ENCODE results near the gene CNTFR. TPM values are rescaled to one million over a fixed set of nuclear protein-coding genes. Genes with fewer than 3 reads are reported as not detected.

CNTFR gene
- total RNA-seq, 1 donor from 2014 or later = 7.4 TPM

DNA sequence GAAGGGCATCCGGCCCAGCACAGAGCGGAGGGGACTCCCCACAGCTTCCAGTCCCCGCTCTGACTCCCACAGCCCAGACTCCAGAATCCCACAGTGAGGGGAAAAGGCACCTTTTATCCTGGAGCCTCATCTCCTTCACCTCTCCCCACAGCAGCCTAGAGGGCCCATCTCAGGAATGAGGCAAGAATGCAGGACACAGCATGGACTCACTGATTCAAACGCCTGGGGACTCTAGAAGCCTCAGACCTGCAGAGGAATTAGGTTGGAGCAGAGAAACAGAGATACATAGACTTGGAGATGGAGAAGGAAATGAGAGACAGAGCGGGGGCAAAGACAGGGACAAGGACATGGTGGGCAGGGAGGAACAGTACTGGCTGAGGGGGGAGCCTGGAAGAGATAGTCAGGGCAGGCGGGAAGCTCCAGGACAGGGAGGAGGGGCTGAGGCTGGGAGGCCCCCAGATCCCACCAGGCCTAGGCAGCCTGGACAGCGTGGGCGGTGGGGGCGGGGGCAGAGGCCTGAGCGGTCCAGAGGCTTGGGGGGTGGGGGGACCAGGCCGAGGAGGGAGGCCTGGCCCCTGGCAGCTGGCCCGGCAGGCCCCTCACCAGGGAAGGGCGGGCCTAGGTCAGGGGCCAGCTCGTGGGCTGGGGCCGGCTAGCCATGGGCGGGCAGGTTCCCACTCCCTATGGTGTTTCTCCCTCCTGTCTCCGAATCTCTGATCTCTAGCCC is 15.8 kb downstream of the CNTFR start:
- no peak for FAIRE-seq
- H3K4me3 ChIP-seq (ENCODE audit: insufficient read depth, low read depth, low read length) = no peak overlapping the region
- peaks cover 4% of the 10 kb centered on the region for H3K4me1 ChIP-seq (ENCODE audit: insufficient read depth, low read length)
- H3K9me3 Mint-ChIP-seq (ENCODE audit: unreplicated experiment) = no peaks in the 10 kb centered on the region
- H3K27me3 ChIP-seq (ENCODE audit: insufficient read depth, low read length) = peaks cover 46% of the 10 kb centered on the region
- no peak for DNase-seq (ENCODE audit: low read depth)
- peaks cover 13% of the 10 kb centered on the region for H4K20me1 ChIP-seq (ENCODE audit: insufficient read depth, low read length)
- no peaks in the 10 kb centered on the region for H3K36me3 Mint-ChIP-seq (ENCODE audit: low read depth, unreplicated experiment)
- no peaks in the 10 kb centered on the region for H3K79me2 ChIP-seq (ENCODE audit: insufficient read depth, low read length)
- H3K27me3 Mint-ChIP-seq (ENCODE audit: low read depth, unreplicated experiment) = peaks cover 29% of the 10 kb centered on the region
- H3K4me1 Mint-ChIP-seq (ENCODE audit: low read depth, unreplicated experiment) = peaks cover 36% of the 10 kb centered on the region
- H3K4me3 Mint-ChIP-seq (ENCODE audit: unreplicated experiment) = no peak overlapping the region
- H2AFZ ChIP-seq (ENCODE audit: low read depth, low read length) = no peak overlapping the region
- H3K4me2 ChIP-seq (ENCODE audit: low read length) = no peak overlapping the region
- H3K36me3 ChIP-seq (ENCODE audit: insufficient read depth, low read length) = no peaks in the 10 kb centered on the region
- H3K9me3 ChIP-seq (ENCODE audit: insufficient read depth, low read depth, low read length) = no peaks in the 10 kb centered on the region
- no peak overlapping the region for H3K9ac ChIP-seq (ENCODE audit: low read length)
- no peak for TF ChIP-seq CTCF (IDR thresholded peaks at IDR 0.05; ENCODE audit: insufficient read depth, low read depth, low read length)
- TF ChIP-seq EZH2 (IDR thresholded peaks at IDR 0.05; ENCODE audit: insufficient read depth, low read length) = no peak
- no peak overlapping the region for H3K27ac ChIP-seq (ENCODE audit: low read depth, low read length)
- H3K27ac Mint-ChIP-seq (ENCODE audit: unreplicated experiment) = no peak overlapping the region

DNA sequence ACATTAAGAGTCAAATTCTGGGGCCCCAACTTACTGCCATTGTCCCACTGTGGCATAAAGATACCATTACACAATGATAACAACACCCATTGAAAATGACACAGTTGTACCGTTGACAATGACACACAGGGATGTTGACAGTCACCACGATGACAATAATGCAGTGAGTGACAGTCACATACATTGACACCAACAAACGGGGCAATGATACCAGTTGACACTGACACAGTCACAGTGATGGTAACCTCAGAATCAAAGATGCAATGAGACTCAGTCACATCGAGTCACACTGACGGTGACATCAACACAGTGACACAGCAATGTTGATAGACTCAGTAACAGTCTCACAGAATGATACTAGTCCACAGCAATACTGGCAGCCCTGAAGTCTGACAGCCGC is 16.9 kb downstream of the CNTFR start:
- no peak for TF ChIP-seq EZH2 (IDR thresholded peaks at IDR 0.05; ENCODE audit: insufficient read depth, low read length)
- TF ChIP-seq CTCF (IDR thresholded peaks at IDR 0.05; ENCODE audit: insufficient read depth, low read depth, low read length) = no peak
- Histone ChIP-seq H3K79me2 (ENCODE audit: insufficient read depth, low read length) (no peaks in the 10 kb centered on the region), H3K9ac (ENCODE audit: low read length) (no peak overlapping the region), H3K4me2 (ENCODE audit: low read length) (no peak overlapping the region), H3K36me3 (ENCODE audit: insufficient read depth, low read length) (no peaks in the 10 kb centered on the region), H2AFZ (ENCODE audit: low read depth, low read length) (no peak overlapping the region), H3K27me3 (ENCODE audit: insufficient read depth, low read length) (peaks cover 40% of the 10 kb centered on the region), H3K9me3 (ENCODE audit: insufficient read depth, low read depth, low read length) (no peaks in the 10 kb centered on the region), H3K4me3 (ENCODE audit: insufficient read depth, low read depth, low read length) (no peak overlapping the region), H3K27ac (ENCODE audit: low read depth, low read length) (no peak overlapping the region), H4K20me1 (ENCODE audit: insufficient read depth, low read length) (peaks cover 10% of the 10 kb centered on the region), H3K4me1 (ENCODE audit: insufficient read depth, low read length) (no peaks in the 10 kb centered on the region)
- FAIRE-seq (no peak), DNase-seq (ENCODE audit: low read depth) (no peak)
- Mint-ChIP-seq H3K4me1 (ENCODE audit: low read depth, unreplicated experiment) (peaks cover 32% of the 10 kb centered on the region), H3K27ac (ENCODE audit: unreplicated experiment) (no peak overlapping the region), H3K27me3 (ENCODE audit: low read depth, unreplicated experiment) (peaks cover 37% of the 10 kb centered on the region), H3K4me3 (ENCODE audit: unreplicated experiment) (no peak overlapping the region), H3K9me3 (ENCODE audit: unreplicated experiment) (peaks cover 1% of the 10 kb centered on the region), H3K36me3 (ENCODE audit: low read depth, unreplicated experiment) (peaks cover 2% of the 10 kb centered on the region)

- DNase-seq (ENCODE audit: low read depth) (no peak), FAIRE-seq (no peak)
- peaks cover 1% of the 10 kb centered on the region for H3K9me3 Mint-ChIP-seq (ENCODE audit: unreplicated experiment)
- H3K4me1 Mint-ChIP-seq (ENCODE audit: low read depth, unreplicated experiment) = peaks cover 29% of the 10 kb centered on the region
- no peak overlapping the region for H3K27ac Mint-ChIP-seq (ENCODE audit: unreplicated experiment)
- no peak for TF ChIP-seq EZH2 (IDR thresholded peaks at IDR 0.05; ENCODE audit: insufficient read depth, low read length)
- no peak for TF ChIP-seq CTCF (IDR thresholded peaks at IDR 0.05; ENCODE audit: insufficient read depth, low read depth, low read length)
- Histone ChIP-seq H3K79me2 (ENCODE audit: insufficient read depth, low read length) (no peaks in the 10 kb centered on the region), H3K9me3 (ENCODE audit: insufficient read depth, low read depth, low read length) (no peaks in the 10 kb centered on the region), H3K4me2 (ENCODE audit: low read length) (no peak overlapping the region), H3K9ac (ENCODE audit: low read length) (no peak overlapping the region), H4K20me1 (ENCODE audit: insufficient read depth, low read length) (peaks cover 8% of the 10 kb centered on the region), H3K4me3 (ENCODE audit: insufficient read depth, low read depth, low read length) (no peak overlapping the region), H2AFZ (ENCODE audit: low read depth, low read length) (no peak overlapping the region), H3K36me3 (ENCODE audit: insufficient read depth, low read length) (no peaks in the 10 kb centered on the region), H3K27me3 (ENCODE audit: insufficient read depth, low read length) (peaks cover 42% of the 10 kb centered on the region), H3K4me1 (ENCODE audit: insufficient read depth, low read length) (no peaks in the 10 kb centered on the region), H3K27ac (ENCODE audit: low read depth, low read length) (no peak overlapping the region)
- H3K4me3 Mint-ChIP-seq (ENCODE audit: unreplicated experiment) = no peak overlapping the region
- H3K36me3 Mint-ChIP-seq (ENCODE audit: low read depth, unreplicated experiment) = peaks cover 5% of the 10 kb centered on the region
- H3K27me3 Mint-ChIP-seq (ENCODE audit: low read depth, unreplicated experiment) = peaks cover 42% of the 10 kb centered on the region
Measured at GRCh38 chr9:34572092-34572491, 17.4 kb downstream of the CNTFR start.

Measured in astrocyte (in vitro differentiated cells and primary cell).